Measurements from ENCODE around the gene NAV3.

Gene NAV3

GRCh38 chr12:78260976-78261375, 430.3 kb downstream of the NAV3 start:
- H3K9me3 Mint-ChIP-seq, result peaks cover 16% of the 10 kb centered on the region
- no peak overlapping the region for H3K4me3 Mint-ChIP-seq
- intact Hi-C loops (cut with micrococcal nuclease), result no loop called here
- peaks cover 1% of the 10 kb centered on the region for H3K27me3 Mint-ChIP-seq
- H3K36me3 Mint-ChIP-seq (ENCODE audit: low read depth), result no peaks in the 10 kb centered on the region
- no peak overlapping the region for H3K27ac Mint-ChIP-seq
- no peaks in the 10 kb centered on the region for H3K4me1 Mint-ChIP-seq (ENCODE audit: low read depth)

GRCh38 chr12:78261901-78262300, 431.2 kb downstream of the NAV3 start:
- Mint-ChIP-seq H3K4me3 (no peak overlapping the region), H3K27ac (no peak overlapping the region), H3K27me3 (peaks cover 1% of the 10 kb centered on the region), H3K9me3 (peaks cover 16% of the 10 kb centered on the region), H3K36me3 (ENCODE audit: low read depth) (no peaks in the 10 kb centered on the region), H3K4me1 (ENCODE audit: low read depth) (no peaks in the 10 kb centered on the region)
- intact Hi-C loops (cut with micrococcal nuclease), result no loop called here
